OCI-LY7 (cell line): Measurements from ENCODE around the gene C20orf204.

Experiments used
- CTCF ChIP-seq: fragments of 200-600 bp; sonication (generic); conservative IDR thresholded peaks from 2 replicates; pipeline ENCODE4 v1.5.1; 2014; ENCODE audit warnings: mild to moderate bottlenecking, antibody characterized with exemption, low read length, moderate library complexity, mixed read lengths
- EZH2phosphoT487 ChIP-seq: fragments of 200-600 bp; sonication (generic); IDR thresholded peaks from 2 replicates; pipeline ENCODE4 v1.6.1; 2018; ENCODE audit warnings: low read depth, borderline replicate concordance, mild to moderate bottlenecking, mixed run types, antibody characterized with exemption, low read length, moderate library complexity, mixed read lengths

GRCh38 chr20:64069209-64069613, 33.2 kb downstream of the C20orf204 start:
- TF ChIP-seq CTCF (no peak), EZH2phosphoT487 (no peak)
